Esophagus muscularis mucosa (tissue), 4 donors: ENCODE results near the gene CHD1L.

Experiments
- EP300 ChIP-seq: sonication (generic); formaldehyde crosslinking; IDR thresholded peaks from one replicate; pipeline ENCODE4 v1.6.1; 2017; ENCODE audit warnings: antibody characterized with exemption
- POLR2A ChIP-seq: fragments of 450-650 bp; IDR thresholded peaks from one replicate; pipeline ENCODE4 v1.6.1; 2017; ENCODE audit warnings: antibody characterized with exemption, moderate library complexity, mild to moderate bottlenecking, low read depth
- POLR2AphosphoS5 ChIP-seq, 2 donors: sonication (generic); formaldehyde crosslinking; IDR thresholded peaks; one replicate each; pipeline ENCODE4 v1.6.1; 2017; ENCODE audit warnings: antibody characterized with exemption in 2 of 2
- TF ChIP-seq, protein P1 (sequence below), 3 experiments: fragments of 200-600 bp in 2 of 3; fragments of 450-650 bp in 1 of 3; sonication (generic) in 2 of 3; IDR thresholded peaks; one replicate each; pipeline ENCODE4 v1.5.1; 2017 to 2019; ENCODE audit warnings: antibody characterized with exemption in 3 of 3, mild to moderate bottlenecking in 2 of 3, moderate library complexity in 1 of 3

DNA sequence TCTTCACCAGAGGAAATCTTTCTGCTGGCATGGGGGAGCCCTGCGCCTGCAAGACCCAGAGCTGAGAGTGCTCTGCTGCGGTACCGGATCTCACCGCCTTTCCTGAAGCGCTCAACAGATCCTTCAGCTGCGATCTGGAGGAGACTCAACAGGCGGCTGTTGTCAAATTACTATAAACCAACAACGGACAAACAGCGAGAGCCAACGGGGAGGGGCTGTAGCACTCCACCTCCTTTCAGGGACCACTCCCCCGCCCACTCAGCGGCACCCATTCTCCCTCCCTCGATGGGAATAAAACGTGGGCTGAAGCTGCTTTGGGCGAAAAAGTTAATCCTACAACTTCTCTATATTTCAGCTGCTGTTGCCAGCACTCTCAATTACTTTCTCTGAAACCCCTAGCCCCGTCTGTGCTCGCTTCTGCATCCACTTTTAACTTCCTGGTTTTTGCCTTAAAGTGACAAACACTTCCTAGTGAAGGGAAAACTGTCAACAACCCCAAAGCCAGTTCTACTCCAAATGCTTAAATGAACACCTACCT is 17.2 kb upstream of the CHD1L start, which contains the start of gene FMO5:
- TF ChIP-seq EP300 (no peak), POLR2A (no peak), POLR2AphosphoS5 (IDR thresholded peaks at IDR 0.05) (peak; percentile 35 to 44)
- TF ChIP-seq, protein P1, sequence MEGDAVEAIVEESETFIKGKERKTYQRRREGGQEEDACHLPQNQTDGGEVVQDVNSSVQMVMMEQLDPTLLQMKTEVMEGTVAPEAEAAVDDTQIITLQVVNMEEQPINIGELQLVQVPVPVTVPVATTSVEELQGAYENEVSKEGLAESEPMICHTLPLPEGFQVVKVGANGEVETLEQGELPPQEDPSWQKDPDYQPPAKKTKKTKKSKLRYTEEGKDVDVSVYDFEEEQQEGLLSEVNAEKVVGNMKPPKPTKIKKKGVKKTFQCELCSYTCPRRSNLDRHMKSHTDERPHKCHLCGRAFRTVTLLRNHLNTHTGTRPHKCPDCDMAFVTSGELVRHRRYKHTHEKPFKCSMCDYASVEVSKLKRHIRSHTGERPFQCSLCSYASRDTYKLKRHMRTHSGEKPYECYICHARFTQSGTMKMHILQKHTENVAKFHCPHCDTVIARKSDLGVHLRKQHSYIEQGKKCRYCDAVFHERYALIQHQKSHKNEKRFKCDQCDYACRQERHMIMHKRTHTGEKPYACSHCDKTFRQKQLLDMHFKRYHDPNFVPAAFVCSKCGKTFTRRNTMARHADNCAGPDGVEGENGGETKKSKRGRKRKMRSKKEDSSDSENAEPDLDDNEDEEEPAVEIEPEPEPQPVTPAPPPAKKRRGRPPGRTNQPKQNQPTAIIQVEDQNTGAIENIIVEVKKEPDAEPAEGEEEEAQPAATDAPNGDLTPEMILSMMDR (IDR thresholded peaks at IDR 0.05): peak; percentile 19 to 53 (median 27)
